Activated B cell treated with CpG ODN at 0.5 μM for 24 hours (primary cell): ENCODE data around the gene SGK1. TPM values are rescaled to one million over a fixed set of nuclear protein-coding genes. Genes with fewer than 3 reads are reported as not detected.
"Not testable (repeated sequence)": the region's sequence is repeated elsewhere in the genome, so short reads cannot be mapped to it uniquely, and the experiment has no call there.

ENCODE experiments used
- ATAC-seq: fragments of 200-7000 bp; cut with Tn5 transposase; one replicate; pipeline ENCODE4 v1.10.0; 2021; ENCODE audit warnings: low read depth, mild to moderate bottlenecking, moderate library complexity
- CTCF ChIA-PET: fragments of 350-600 bp; sonication (Branson Sonifier 250); formaldehyde crosslinking; loops from one replicate; lab custom pipeline; 2021; ENCODE audit warnings: antibody characterized with exemption; lab: Charles Lee
- POLR2A ChIA-PET: fragments of 350-600 bp; sonication (Branson Sonifier 250); formaldehyde crosslinking; loops from one replicate; lab custom pipeline; 2021; ENCODE audit warnings: antibody characterized with exemption; lab: Charles Lee
- DNase-seq: peaks from one replicate; pipeline ENCODE4 v3.0.0; 2022
- H3K27ac Mint-ChIP-seq: one replicate; pipeline ENCODE4 v1.8.0; 2020; ENCODE audit warnings: mixed read lengths
- H3K27me3 Mint-ChIP-seq: one replicate; pipeline ENCODE4 v1.8.0; 2021; ENCODE audit warnings: mixed read lengths
- H3K36me3 Mint-ChIP-seq: one replicate; pipeline ENCODE4 v1.8.0; 2021; ENCODE audit warnings: low read depth, mixed read lengths
- H3K4me1 Mint-ChIP-seq: one replicate; pipeline ENCODE4 v1.8.0; 2021; ENCODE audit warnings: mixed read lengths
- H3K4me3 Mint-ChIP-seq: one replicate; pipeline ENCODE4 v1.8.0; 2020; ENCODE audit warnings: mild to moderate bottlenecking, mixed read lengths
- H3K9me3 Mint-ChIP-seq: one replicate; pipeline ENCODE4 v1.8.0; 2020; ENCODE audit warnings: mixed read lengths
- CTCF ChIP-seq: fragments of 200-600 bp; IDR thresholded peaks from one replicate; pipeline ENCODE4 v1.8.0; 2022; ENCODE audit warnings: antibody characterized with exemption, mild to moderate bottlenecking
- intact Hi-C: fragments of 100-400 bp; cut with micrococcal nuclease; formaldehyde crosslinking; loops from one replicate; pipeline ENCODE4 v1.15.1; 2024
- total RNA-seq: library from RNA; stranded (reverse); gene quantifications from 2 replicates; pipeline ENCODE4 v1.2.3, GENCODE V29; 2022

The SGK1 gene
- total RNA-seq, 1 donor from 2014 or later: 36.2 TPM

GRCh38 chr6:134238960-134239795 is 78.7 kb downstream of the SGK1 start:
- POLR2A ChIA-PET: interaction anchor here (0.7 to 1.1 kb wide), 3 partner anchors 8 to 60 kb away, joined by 3 to 6 read pairs (median 4); no protein-coding TSS in a partner anchor
- H3K9me3 Mint-ChIP-seq: peaks cover 3% of the 10 kb centered on the region
- DNase-seq (no peak), ATAC-seq (no peak)
- CTCF ChIA-PET: interaction anchor here (0.7 kb wide), 1 partner anchor 402 kb away, joined by 3 read pairs; no protein-coding TSS in a partner anchor
- H3K4me1 Mint-ChIP-seq: peaks cover 57% of the 10 kb centered on the region
- no peak for TF ChIP-seq CTCF
- no peak overlapping the region for H3K4me3 Mint-ChIP-seq
- no peaks in the 10 kb centered on the region for H3K27me3 Mint-ChIP-seq
- intact Hi-C loops: loop anchor here (5.0 to 10.0 kb wide), 3 partner anchors 818 to 1874 kb away; partner anchors contain the start of gene AHI1
- no peaks in the 10 kb centered on the region for H3K36me3 Mint-ChIP-seq
- H3K27ac Mint-ChIP-seq: peak overlapping the region; percentile 65

GRCh38 chr6:134238006-134238405 is 79.9 kb downstream of the SGK1 start:
- Mint-ChIP-seq H3K27me3 (no peaks in the 10 kb centered on the region), H3K4me3 (no peak overlapping the region), H3K9me3 (peaks cover 3% of the 10 kb centered on the region), H3K36me3 (no peaks in the 10 kb centered on the region), H3K27ac (peak overlapping the region; percentile 30), H3K4me1 (peaks cover 62% of the 10 kb centered on the region)
- intact Hi-C loops: loop anchor here (5.0 to 10.0 kb wide), 3 partner anchors 819 to 1873 kb away; partner anchors contain the start of gene AHI1
- no peak for TF ChIP-seq CTCF
- CTCF ChIA-PET: no interaction called here
- DNase-seq: no peak
- no peak for ATAC-seq
- POLR2A ChIA-PET: no interaction called here

GRCh38 chr6:134235937-134236751 is 81.8 kb downstream of the SGK1 start:
- Mint-ChIP-seq H3K36me3 (no peaks in the 10 kb centered on the region), H3K27me3 (no peaks in the 10 kb centered on the region), H3K4me3 (peak overlapping the region; percentile 59), H3K9me3 (no peaks in the 10 kb centered on the region), H3K27ac (peak overlapping the region; percentile 97), H3K4me1 (peaks cover 57% of the 10 kb centered on the region)
- ChIA-PET CTCF (interaction anchor here (1.0 to 1.3 kb wide), 2 partner anchors 58 to 405 kb away, joined by 4 read pairs; no protein-coding TSS in a partner anchor), POLR2A (interaction anchor here (0.6 to 1.6 kb wide), 4 partner anchors 11 to 405 kb away, joined by 3 to 6 read pairs (median 4); no protein-coding TSS in a partner anchor)
- DNase-seq: no peak
- intact Hi-C loops: loop anchor here (1.0 to 10.0 kb wide), 9 partner anchors 11 to 1871 kb away; partner anchors contain the start of genes AHI1 and TBPL1
- peak; percentile 78 for ATAC-seq
- TF ChIP-seq CTCF: no peak

- ChIA-PET CTCF (interaction anchor here (1.1 kb wide), 1 partner anchor 57 kb away, joined by 3 read pairs; no protein-coding TSS in a partner anchor), POLR2A (interaction anchor here (0.6 to 1.6 kb wide), 2 partner anchors 10 to 12 kb away, joined by 4 read pairs; no protein-coding TSS in a partner anchor)
- Mint-ChIP-seq H3K4me1 (peaks cover 54% of the 10 kb centered on the region), H3K4me3 (peak overlapping the region; percentile 59), H3K27ac (peak overlapping the region; percentile 97)
- H3K9me3 Mint-ChIP-seq, H3K27me3 Mint-ChIP-seq, DNase-seq, H3K36me3 Mint-ChIP-seq: not testable (repeated sequence)
- ATAC-seq: peak; percentile 5
- intact Hi-C loops: loop anchor here (5.0 to 10.0 kb wide), 3 partner anchors 822 to 1871 kb away; partner anchors contain the start of gene AHI1
These were observed 82.6 kb downstream of the SGK1 start for GRCh38 chr6:134235334-134235733.
